Fibroblast of lung (primary cell): ENCODE measurements around the gene ADGRA3.

ENCODE experiments used
- CTCF ChIP-seq, 2 donors: IDR thresholded peaks in 1 of 2; conservative IDR thresholded peaks in 1 of 2; 1 replicate in 1 of 2; 2 replicates in 1 of 2; pipeline ENCODE4 v1.5.1; 2011 to 2012; ENCODE audit warnings: low read length in 2 of 2, control low read depth in 1 of 2, inconsistent platforms in 1 of 2, low read depth in 1 of 2, mild to moderate bottlenecking in 1 of 2
- EZH2 ChIP-seq: IDR thresholded peaks from 2 replicates; pipeline ENCODE4 v1.5.1; 2012; ENCODE audit warnings: low read length, control low read depth, mild to moderate bottlenecking; ENCODE audit errors: missing control alignments

- no peak for TF ChIP-seq CTCF (conservative IDR thresholded peaks at IDR 0.05 in 1 of 2, IDR thresholded peaks at IDR 0.05 in 1 of 2; ENCODE audit: low read depth in 1 of 2, low read length in 2 of 2)
- TF ChIP-seq EZH2, result no peak
Measured at GRCh38 chr4:22427675-22428074, 88.2 kb downstream of the ADGRA3 start.
